Esophagus muscularis mucosa (tissue), 3 donors: ENCODE measurements around the gene CCNY.

ENCODE experiments used
- CTCF ChIP-seq, 3 experiments: fragments of 200-600 bp in 2 of 3; fragments of 450-650 bp in 1 of 3; sonication (generic) in 2 of 3; IDR thresholded peaks; one replicate each; pipeline ENCODE4 v1.5.1; 2017 to 2019; ENCODE audit warnings: antibody characterized with exemption in 3 of 3, mild to moderate bottlenecking in 2 of 3, moderate library complexity in 1 of 3
- POLR2A ChIP-seq: fragments of 450-650 bp; IDR thresholded peaks from one replicate; pipeline ENCODE4 v1.6.1; 2017; ENCODE audit warnings: antibody characterized with exemption, moderate library complexity, mild to moderate bottlenecking, low read depth
- POLR2AphosphoS5 ChIP-seq, 2 donors: sonication (generic); formaldehyde crosslinking; IDR thresholded peaks; one replicate each; pipeline ENCODE4 v1.6.1; 2017; ENCODE audit warnings: antibody characterized with exemption in 2 of 2

GRCh38 chr10:35470925-35471315 is 134.6 kb downstream of the CCNY start:
- no peak for TF ChIP-seq CTCF (IDR thresholded peaks at IDR 0.05)
- TF ChIP-seq POLR2A, result no peak
- TF ChIP-seq POLR2AphosphoS5 (IDR thresholded peaks at IDR 0.05), result no peak
